HG03575 (cell line): ENCODE data around the gene LRRC53.

Experiments
- ATAC-seq: cut with Tn5 transposase; IDR thresholded peaks from one replicate; pipeline ENCODE4 v1.9.1; 2021; ENCODE audit not compliant: unreplicated experiment, insufficient number of reproducible peaks, low FRiP score; ENCODE audit errors: extremely low read depth

LRRC53 gene

GRCh38 chr1:74512170-74512915, at the start of gene LRRC53:
Gene LRRC53 (minus strand): TSS chr1:74512611. CDS start chr1:74483349, 29,262 bp downstream.
- ATAC-seq = no peak

- ATAC-seq = no peak
These were observed 37.5 kb upstream of the LRRC53 start for GRCh38 chr1:74549932-74550331.

GRCh38 chr1:74548961-74549750, 36.7 kb upstream of the LRRC53 start:
- ATAC-seq = no peak

GRCh38 chr1:74545821-74546220, 33.4 kb upstream of the LRRC53 start:
- ATAC-seq = no peak

GRCh38 chr1:74534241-74534640, 21.8 kb upstream of the LRRC53 start:
- ATAC-seq = no peak

- ATAC-seq = no peak
These were observed 19.4 kb upstream of the LRRC53 start for GRCh38 chr1:74531796-74532195.

- no peak for ATAC-seq
These were observed 18.5 kb upstream of the LRRC53 start for GRCh38 chr1:74530892-74531291.

- no peak for ATAC-seq
These were observed 15.7 kb upstream of the LRRC53 start for GRCh38 chr1:74528123-74528522.

- ATAC-seq = no peak
These were observed 14.3 kb upstream of the LRRC53 start for GRCh38 chr1:74526708-74527107.

GRCh38 chr1:74523873-74524480, 11.6 kb upstream of the LRRC53 start:
- ATAC-seq = no peak

GRCh38 chr1:74522148-74522547, 9.7 kb upstream of the LRRC53 start:
- no peak for ATAC-seq

GRCh38 chr1:74517599-74518051, 5.2 kb upstream of the LRRC53 start:
- peak; percentile 54 for ATAC-seq

- no peak for ATAC-seq
These were observed 1.2 kb upstream of the LRRC53 start for GRCh38 chr1:74513411-74514300.

- no peak for ATAC-seq
These were observed 4.0 kb downstream of the LRRC53 start for GRCh38 chr1:74508449-74508848.

- ATAC-seq = no peak
These were observed 6.3 kb downstream of the LRRC53 start for GRCh38 chr1:74505928-74506710.

- no peak for ATAC-seq
These were observed 7.4 kb downstream of the LRRC53 start for GRCh38 chr1:74504933-74505512.

- ATAC-seq = no peak
These were observed 8.1 kb downstream of the LRRC53 start for GRCh38 chr1:74504125-74504932.
